Transverse colon (tissue), 4 donors: Measurements from ENCODE around the gene EIF4E2. TPM values are rescaled to one million over a fixed set of nuclear protein-coding genes. Genes with fewer than 3 reads are reported as not detected.

Source experiments
- DNase-seq: peaks from one replicate; pipeline ENCODE4 v3.0.0-alpha.2; 2019
- H3K27ac ChIP-seq, 4 donors: fragments of 200-600 bp; sonication (generic); 2 replicates each; pipeline ENCODE4 v1.5.1; 2016 to 2018; ENCODE audit warnings: inconsistent platforms in 4 of 4
- H3K27me3 ChIP-seq: fragments of 200-600 bp; sonication (generic); 2 replicates; pipeline ENCODE4 v1.5.1; 2017; ENCODE audit warnings: inconsistent platforms
- H3K36me3 ChIP-seq, 4 donors: fragments of 200-600 bp; sonication (generic); 2 replicates each; pipeline ENCODE4 v1.5.1; 2017 to 2019; ENCODE audit warnings: inconsistent platforms in 4 of 4
- H3K4me1 ChIP-seq, 4 donors: fragments of 200-600 bp; sonication (generic); 2 replicates each; pipeline ENCODE4 v1.5.1; 2017 to 2020; ENCODE audit warnings: inconsistent platforms in 4 of 4
- H3K4me3 ChIP-seq, 4 donors: fragments of 200-600 bp; sonication (generic); 1 replicate in 1 of 4; 2 replicates in 3 of 4; pipeline versions ENCODE4 v1.5.1 to v1.6.1; 2017 to 2019; ENCODE audit warnings: inconsistent platforms in 4 of 4
- H3K9me3 ChIP-seq, 2 donors: fragments of 200-600 bp; sonication (generic); 2 replicates each; pipeline ENCODE4 v1.5.1; 2017 to 2019; ENCODE audit warnings: inconsistent platforms in 2 of 2
- CTCF ChIP-seq, 5 experiments: fragments of 200-600 bp in 3 of 5; fragments of 450-650 bp in 2 of 5; sonication (generic) in 3 of 5; IDR thresholded peaks; 1 replicate in 2 of 5; 2 replicates in 3 of 5; pipeline ENCODE4 v1.5.1; 2016 to 2017; ENCODE audit warnings: antibody characterized with exemption in 5 of 5, inconsistent platforms in 3 of 5, mild to moderate bottlenecking in 2 of 5, moderate library complexity in 1 of 5
- EP300 ChIP-seq: sonication (generic); formaldehyde crosslinking; IDR thresholded peaks from one replicate; pipeline ENCODE4 v1.6.1; 2017; ENCODE audit warnings: antibody characterized with exemption, low read depth
- POLR2A ChIP-seq: fragments of 450-650 bp; IDR thresholded peaks from one replicate; pipeline ENCODE4 v1.6.1; 2016; ENCODE audit warnings: antibody characterized with exemption, mild to moderate bottlenecking, moderate library complexity
- POLR2AphosphoS5 ChIP-seq, 3 donors: sonication (generic); formaldehyde crosslinking; IDR thresholded peaks; one replicate each; pipeline ENCODE4 v1.6.1; 2016; ENCODE audit warnings: antibody characterized with exemption in 3 of 3
- WGBS, 2 donors: methylation state at CpG; one replicate each; pipeline ENCODE4 v1.1.5; 2018; ENCODE audit warnings: low coverage in 1 of 2; 5-methylcytosine and 5-hydroxymethylcytosine counted together
- in situ Hi-C, 4 donors: fragments of 200-750 bp; cut with MboI; loops; one replicate each; pipeline versions ENCODE4 v1.15.0 to v1.15.1; 2017; ENCODE audit warnings: low sequenced_read_pairs in 3 of 4, low pct_ligation_motif_present in 1 of 4, low pct_unique_long_range_greater_than_20kb in 1 of 4
- intact Hi-C: fragments of 100-400 bp; cut with DNase I; formaldehyde crosslinking; loops from one replicate; pipeline ENCODE4 v1.15.1; 2023; ENCODE audit warnings: low total_unique reads
- total RNA-seq, 4 donors: library from RNA; depleted of rRNA; stranded (reverse); fragments of >200 nt; gene quantifications; one replicate each; pipeline ENCODE4 v1.1.0, GENCODE V29; 2016

Gene EIF4E2
- total RNA-seq, 4 donors from 2014 or later, result 46.0 to 2,324 (median 55.7) TPM

- no peak overlapping the region for H3K4me3 ChIP-seq
- intact Hi-C loops (no loop called here), in situ Hi-C loops (no loop called here)
- DNase-seq, result no peak
- H3K27me3 ChIP-seq, result peaks cover 1% of the 10 kb centered on the region
- TF ChIP-seq EP300, result no peak
- no peak for TF ChIP-seq CTCF (IDR thresholded peaks at IDR 0.05)
- TF ChIP-seq POLR2A, result no peak
- no peak for TF ChIP-seq POLR2AphosphoS5 (IDR thresholded peaks at IDR 0.05)
- peaks cover 3 to 9% (median 5%) of the 10 kb centered on the region in 4 donors for H3K4me1 ChIP-seq
- H3K9me3 ChIP-seq, result no peaks in the 10 kb centered on the region
- WGBS, 2 donors, result 93 to 100% methylated on average over 2 to 17 of the region's 17 CpGs
- no peaks in the 10 kb centered on the region for H3K36me3 ChIP-seq
- H3K27ac ChIP-seq, result no peak overlapping the region
Observed at GRCh38 chr2:232545511-232546375, 4.7 kb upstream of the EIF4E2 start.

DNA sequence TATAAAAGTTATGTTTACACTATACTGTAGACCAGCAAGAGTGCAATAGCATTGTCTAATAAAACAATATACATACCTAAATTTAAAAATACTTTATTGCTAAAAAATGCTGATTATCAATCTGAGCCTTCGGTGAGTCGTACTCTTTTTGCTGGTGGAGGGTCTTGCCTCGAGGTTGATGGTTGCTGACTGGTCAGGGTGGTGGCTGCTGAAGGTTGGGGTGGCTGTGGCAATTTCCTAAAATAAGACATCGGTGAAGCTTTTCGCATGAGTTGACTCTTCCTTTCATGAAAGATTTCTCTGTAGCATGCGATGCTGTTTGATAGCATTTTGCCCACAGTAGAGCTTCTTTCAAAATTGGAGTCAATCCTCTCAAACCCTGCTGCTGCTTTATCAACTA lies 2.5 kb upstream of the EIF4E2 start:
- Histone ChIP-seq H3K27ac (no peak overlapping the region), H3K9me3 (no peaks in the 10 kb centered on the region), H3K36me3 (no peaks in the 10 kb centered on the region), H3K27me3 (no peaks in the 10 kb centered on the region), H3K4me3 (no peak overlapping the region), H3K4me1 (peaks cover 7 to 20% (median 17%) of the 10 kb centered on the region in 4 donors)
- DNase-seq, result no peak
- WGBS, 2 donors, result 96% methylated on average over 6 of the region's 6 CpGs
- no peak for TF ChIP-seq EP300
- no peak for TF ChIP-seq POLR2AphosphoS5 (IDR thresholded peaks at IDR 0.05)
- TF ChIP-seq CTCF (IDR thresholded peaks at IDR 0.05), result no peak
- TF ChIP-seq POLR2A, result no peak
- intact Hi-C loops, result no loop called here
- in situ Hi-C loops, result no loop called here

- intact Hi-C loops, result no loop called here
- H3K4me3 ChIP-seq, result peak overlapping the region; percentile 69 to 96 (median 88)
Observed at GRCh38 chr2:232549655-232550353, 685 bp upstream of the EIF4E2 start.

GRCh38 chr2:232551250-232551638 lies 755 bp downstream of the EIF4E2 start:
- Histone ChIP-seq H3K4me1 (peaks cover 7 to 31% (median 17%) of the 10 kb centered on the region in 4 donors), H3K27me3 (no peaks in the 10 kb centered on the region), H3K36me3 (no peaks in the 10 kb centered on the region), H3K9me3 (no peaks in the 10 kb centered on the region), H3K27ac (peak overlapping the region; percentile 96 to 100 (median 98)), H3K4me3 (peak overlapping the region; percentile 69 to 96 (median 88))
- in situ Hi-C loops (no loop called here), intact Hi-C loops (no loop called here)
- no peak for DNase-seq
- no peak for TF ChIP-seq POLR2AphosphoS5 (IDR thresholded peaks at IDR 0.05)
- no peak for TF ChIP-seq POLR2A
- TF ChIP-seq EP300, result no peak
- no peak for TF ChIP-seq CTCF (IDR thresholded peaks at IDR 0.05)
- 2 to 12% methylated on average over 7 of the region's 7 CpGs for WGBS, 2 donors

More at GRCh38 chr2:232549655-232550353, 685 bp upstream of the EIF4E2 start:
- Histone ChIP-seq H3K27me3 (no peaks in the 10 kb centered on the region), H3K9me3 (no peaks in the 10 kb centered on the region), H3K36me3 (no peaks in the 10 kb centered on the region), H3K4me1 (peaks cover 7 to 31% (median 17%) of the 10 kb centered on the region in 4 donors), H3K27ac (peak overlapping the region; percentile 96 to 100 (median 98))
- in situ Hi-C loops, result no loop called here
- TF ChIP-seq EP300, result no peak
- 36 to 46% methylated on average over 13 to 21 of the region's 21 CpGs for WGBS, 2 donors
- DNase-seq, result no peak
